ENCODE data around the gene LPP.
"Not testable (repeated sequence)": the region's sequence is repeated elsewhere in the genome, so short reads cannot be mapped to it uniquely, and the experiment has no call there.

LPP gene

GRCh38 chr3:188439080-188439479 is 285.1 kb downstream of the LPP start:
- CTCF ChIA-PET = no interaction called here
- TF ChIP-seq CTCF (conservative IDR thresholded peaks at IDR 0.05; ENCODE audit: low read depth) = no peak
- no peak for DNase-seq (ENCODE audit: low spot score)
- POLR2A ChIA-PET (ENCODE audit: low non-redundant PET) = no interaction called here
- H3K27ac ChIP-seq = no peak overlapping the region

GRCh38 chr3:188440340-188440972 is 286.5 kb downstream of the LPP start:
- no peak for TF ChIP-seq CTCF (conservative IDR thresholded peaks at IDR 0.05; ENCODE audit: low read depth)
- POLR2A ChIA-PET (ENCODE audit: low non-redundant PET) = no interaction called here
- no peak for DNase-seq (ENCODE audit: low spot score)
- CTCF ChIA-PET = no interaction called here
- no peak overlapping the region for H3K27ac ChIP-seq

GRCh38 chr3:188442430-188442829 is 288.5 kb downstream of the LPP start:
- CTCF ChIA-PET = no interaction called here
- POLR2A ChIA-PET (ENCODE audit: low non-redundant PET) = no interaction called here
- TF ChIP-seq CTCF (conservative IDR thresholded peaks at IDR 0.05; ENCODE audit: low read depth) = no peak
- H3K27ac ChIP-seq = no peak overlapping the region
- DNase-seq (ENCODE audit: low spot score) = no peak

- DNase-seq (ENCODE audit: low spot score); H3K27ac ChIP-seq; CTCF ChIA-PET; POLR2A ChIA-PET (ENCODE audit: low non-redundant PET): not testable (repeated sequence)
These were observed 291.2 kb downstream of the LPP start for GRCh38 chr3:188445175-188445574.

GRCh38 chr3:188446014-188446413 is 292.1 kb downstream of the LPP start:
- H3K27ac ChIP-seq = no peak overlapping the region

GRCh38 chr3:188446766-188447165 is 292.8 kb downstream of the LPP start:
- DNase-seq (ENCODE audit: low spot score) = no peak
- H3K27ac ChIP-seq = no peak overlapping the region
- no peak for TF ChIP-seq CTCF (conservative IDR thresholded peaks at IDR 0.05; ENCODE audit: low read depth)
- POLR2A ChIA-PET (ENCODE audit: low non-redundant PET) = no interaction called here
- CTCF ChIA-PET = no interaction called here

More at GRCh38 chr3:188446014-188446413, 292.1 kb downstream of the LPP start:
- POLR2A ChIA-PET (ENCODE audit: low non-redundant PET) = no interaction called here
- DNase-seq (ENCODE audit: low spot score) = no peak
- no peak for TF ChIP-seq CTCF (conservative IDR thresholded peaks at IDR 0.05; ENCODE audit: low read depth)
- CTCF ChIA-PET = no interaction called here

GRCh38 chr3:188448813-188449212 is 294.9 kb downstream of the LPP start:
- no peak overlapping the region for H3K27ac ChIP-seq
- POLR2A ChIA-PET (ENCODE audit: low non-redundant PET) = no interaction called here

More at GRCh38 chr3:188448813-188449212, 294.9 kb downstream of the LPP start:
- CTCF ChIA-PET = no interaction called here
- no peak for TF ChIP-seq CTCF (conservative IDR thresholded peaks at IDR 0.05; ENCODE audit: low read depth)
- DNase-seq (ENCODE audit: low spot score) = no peak
